Left lobe of liver (tissue), 2 donors: Measurements from ENCODE around the gene THBD. TPM values are rescaled to one million over a fixed set of nuclear protein-coding genes. Genes with fewer than 3 reads are reported as not detected.

Source experiments
- ATAC-seq: fragments of 200-7000 bp; cut with Tn5 transposase; one replicate; pipeline ENCODE4 v1.9.1; 2020; ENCODE audit warnings: mild to moderate bottlenecking, moderate library complexity
- DNase-seq: peaks from one replicate; pipeline ENCODE4 v3.0.0-alpha.2; 2020; ENCODE audit warnings: low spot score
- total RNA-seq: library from RNA; stranded (reverse); gene quantifications from one replicate; pipeline ENCODE4 v1.2.1, GENCODE V29; 2021
- donor health status: DM: no; HTN: no; CAD: no; lungs with moderate emphysema.
- donor health status: DM: no; HTN: yes; CAD: no.

The THBD gene
- total RNA-seq, 1 donor from 2014 or later = 2.2 TPM

GRCh38 chr20:23063581-23063980 is 14.1 kb upstream of the THBD start:
- ATAC-seq (no peak), DNase-seq (no peak)

- ATAC-seq (no peak), DNase-seq (no peak)
These were observed 13.7 kb upstream of the THBD start for GRCh38 chr20:23063168-23063567.

GRCh38 chr20:23062632-23063031 is 13.2 kb upstream of the THBD start:
- ATAC-seq = no peak
- DNase-seq = no peak

GRCh38 chr20:23061734-23062561 is 12.5 kb upstream of the THBD start:
- ATAC-seq (peak; percentile 33), DNase-seq (no peak)

GRCh38 chr20:23061262-23061661 is 11.8 kb upstream of the THBD start:
- ATAC-seq (no peak), DNase-seq (no peak)

- DNase-seq (no peak), ATAC-seq (no peak)
These were observed 11.2 kb upstream of the THBD start for GRCh38 chr20:23060629-23061028.

GRCh38 chr20:23059846-23060245 is 10.4 kb upstream of the THBD start:
- ATAC-seq (no peak), DNase-seq (no peak)

GRCh38 chr20:23059001-23059400 is 9.5 kb upstream of the THBD start:
- ATAC-seq (no peak), DNase-seq (no peak)

GRCh38 chr20:23058240-23058639 is 8.8 kb upstream of the THBD start:
- ATAC-seq = no peak
- DNase-seq = no peak

GRCh38 chr20:23052904-23053303 is 3.4 kb upstream of the THBD start:
- ATAC-seq = no peak
- no peak for DNase-seq

GRCh38 chr20:23050847-23051627 is 1.6 kb upstream of the THBD start:
- ATAC-seq (peak; percentile 18), DNase-seq (peak; percentile 56)

GRCh38 chr20:23050076-23050838 is 785 bp upstream of the THBD start:
- DNase-seq (no peak), ATAC-seq (peak; percentile 16)

GRCh38 chr20:23048283-23049200 is 930 bp downstream of the THBD start:
- ATAC-seq (peak; percentile 71), DNase-seq (peak; percentile 63)

GRCh38 chr20:23047738-23048214 is 1.7 kb downstream of the THBD start:
- ATAC-seq = no peak
- no peak for DNase-seq

GRCh38 chr20:23047001-23047737 is 2.3 kb downstream of the THBD start:
- ATAC-seq = no peak
- no peak for DNase-seq

- DNase-seq = no peak
- ATAC-seq = no peak
These were observed 3.0 kb downstream of the THBD start for GRCh38 chr20:23046431-23046830.

GRCh38 chr20:23043376-23043775 is 6.1 kb downstream of the THBD start:
- DNase-seq (no peak), ATAC-seq (no peak)

- ATAC-seq = no peak
- no peak for DNase-seq
These were observed 7.2 kb downstream of the THBD start for GRCh38 chr20:23042270-23042669.

- DNase-seq (no peak), ATAC-seq (no peak)
These were observed 9.5 kb downstream of the THBD start for GRCh38 chr20:23039885-23040508.
